ENCODE data around the gene REEP3.

REEP3 gene

GRCh38 chr10:63622097-63622496 lies 100.9 kb downstream of the REEP3 start:
- ATAC-seq (replicated peaks) (no peak), DNase-seq (no peak)
- Mint-ChIP-seq H3K4me3 (no peak overlapping the region), H3K36me3 (ENCODE audit: insufficient read depth) (peaks cover 11% of the 10 kb centered on the region), H3K9me3 (no peaks in the 10 kb centered on the region), H3K4me1 (ENCODE audit: low read depth in 2 of 2) (no peaks in the 10 kb centered on the region), H3K27me3 (no peaks in the 10 kb centered on the region), H3K27ac (no peak overlapping the region)

- H3K27me3 Mint-ChIP-seq, result no peaks in the 10 kb centered on the region
- H3K4me3 Mint-ChIP-seq, result no peak overlapping the region
- H3K36me3 Mint-ChIP-seq (ENCODE audit: insufficient read depth), result peaks cover 3% of the 10 kb centered on the region
- H3K4me1 Mint-ChIP-seq (ENCODE audit: low read depth in 2 of 2), result peaks cover 9 to 11% of the 10 kb centered on the region in 2 donors
- ATAC-seq (replicated peaks) (no peak), DNase-seq (no peak)
- no peaks in the 10 kb centered on the region for H3K9me3 Mint-ChIP-seq
- no peak overlapping the region for H3K27ac Mint-ChIP-seq
Measured at GRCh38 chr10:63624701-63625100, 103.5 kb downstream of the REEP3 start.

GRCh38 chr10:63627396-63627795 lies 106.2 kb downstream of the REEP3 start:
- Mint-ChIP-seq H3K9me3 (no peaks in the 10 kb centered on the region), H3K36me3 (ENCODE audit: insufficient read depth) (peaks cover 3% of the 10 kb centered on the region), H3K27me3 (no peaks in the 10 kb centered on the region), H3K4me1 (ENCODE audit: low read depth in 2 of 2) (peaks cover 12 to 16% of the 10 kb centered on the region in 2 donors), H3K4me3 (no peak overlapping the region), H3K27ac (no peak overlapping the region)
- DNase-seq (no peak), ATAC-seq (replicated peaks) (no peak)

- no peak overlapping the region for H3K4me3 Mint-ChIP-seq
- H3K27ac Mint-ChIP-seq, result no peak overlapping the region
- peaks cover under 1% of the 10 kb centered on the region for H3K36me3 Mint-ChIP-seq (ENCODE audit: insufficient read depth)
- H3K27me3 Mint-ChIP-seq, result no peaks in the 10 kb centered on the region
- H3K4me1 Mint-ChIP-seq (ENCODE audit: low read depth in 2 of 2), result peaks cover 12 to 16% of the 10 kb centered on the region in 2 donors
- DNase-seq (no peak), ATAC-seq (replicated peaks) (no peak)
- H3K9me3 Mint-ChIP-seq, result no peaks in the 10 kb centered on the region
Measured at GRCh38 chr10:63627881-63628296, 106.7 kb downstream of the REEP3 start.

- DNase-seq, result no peak
- ATAC-seq (replicated peaks), result no peak
- Mint-ChIP-seq H3K4me3 (peak overlapping the region; percentile 92 to 95), H3K27me3 (no peaks in the 10 kb centered on the region), H3K4me1 (ENCODE audit: low read depth in 2 of 2) (peaks cover 12 to 16% of the 10 kb centered on the region in 2 donors), H3K9me3 (no peaks in the 10 kb centered on the region), H3K36me3 (ENCODE audit: insufficient read depth) (no peaks in the 10 kb centered on the region), H3K27ac (no peak overlapping the region)
Measured at GRCh38 chr10:63628526-63629362, 107.5 kb downstream of the REEP3 start.

- Mint-ChIP-seq H3K27me3 (no peaks in the 10 kb centered on the region), H3K4me3 (peak overlapping the region; percentile 92 to 95), H3K9me3 (no peaks in the 10 kb centered on the region), H3K36me3 (ENCODE audit: insufficient read depth) (no peaks in the 10 kb centered on the region), H3K4me1 (ENCODE audit: low read depth in 2 of 2) (peaks cover 12 to 16% of the 10 kb centered on the region in 2 donors), H3K27ac (peak overlapping the region; percentile 77 to 84)
- DNase-seq (peak; percentile 68 to 72 (median 71)), ATAC-seq (replicated peaks) (peak; percentile 73)
Measured at GRCh38 chr10:63629363-63630084, 108.3 kb downstream of the REEP3 start.

GRCh38 chr10:63630085-63630930 lies 109.1 kb downstream of the REEP3 start:
- DNase-seq (peak; percentile 34 to 45 (median 42)), ATAC-seq (replicated peaks) (peak; percentile 71)
- peak overlapping the region; percentile 92 to 95 for H3K4me3 Mint-ChIP-seq
- no peaks in the 10 kb centered on the region for H3K9me3 Mint-ChIP-seq
- H3K27ac Mint-ChIP-seq, result peak overlapping the region; percentile 77 to 84
- no peaks in the 10 kb centered on the region for H3K27me3 Mint-ChIP-seq
- peaks cover 12 to 16% of the 10 kb centered on the region in 2 donors for H3K4me1 Mint-ChIP-seq (ENCODE audit: low read depth in 2 of 2)
- H3K36me3 Mint-ChIP-seq (ENCODE audit: insufficient read depth), result no peaks in the 10 kb centered on the region

- peak overlapping the region; percentile 92 to 95 for H3K4me3 Mint-ChIP-seq
- DNase-seq (no peak), ATAC-seq (replicated peaks) (no peak)
- H3K27me3 Mint-ChIP-seq, result no peaks in the 10 kb centered on the region
- peaks cover 12 to 16% of the 10 kb centered on the region in 2 donors for H3K4me1 Mint-ChIP-seq (ENCODE audit: low read depth in 2 of 2)
- H3K27ac Mint-ChIP-seq, result peak overlapping the region; percentile 25 to 41
- no peaks in the 10 kb centered on the region for H3K9me3 Mint-ChIP-seq
- H3K36me3 Mint-ChIP-seq (ENCODE audit: insufficient read depth), result no peaks in the 10 kb centered on the region
Measured at GRCh38 chr10:63630931-63631680, 109.9 kb downstream of the REEP3 start.

GRCh38 chr10:63631991-63632390 lies 110.8 kb downstream of the REEP3 start:
- peaks cover 12 to 16% of the 10 kb centered on the region in 2 donors for H3K4me1 Mint-ChIP-seq (ENCODE audit: low read depth in 2 of 2)
- H3K36me3 Mint-ChIP-seq (ENCODE audit: insufficient read depth), result no peaks in the 10 kb centered on the region
- H3K9me3 Mint-ChIP-seq, result no peaks in the 10 kb centered on the region
- no peaks in the 10 kb centered on the region for H3K27me3 Mint-ChIP-seq
- DNase-seq (no peak), ATAC-seq (replicated peaks) (no peak)
- no peak overlapping the region for H3K4me3 Mint-ChIP-seq
- no peak overlapping the region for H3K27ac Mint-ChIP-seq

GRCh38 chr10:63633677-63634487 lies 112.7 kb downstream of the REEP3 start:
- ATAC-seq (replicated peaks) (no peak), DNase-seq (no peak)
- H3K36me3 Mint-ChIP-seq (ENCODE audit: insufficient read depth), result peaks cover 2% of the 10 kb centered on the region
- H3K9me3 Mint-ChIP-seq, result no peaks in the 10 kb centered on the region
- H3K27ac Mint-ChIP-seq, result no peak overlapping the region
- H3K27me3 Mint-ChIP-seq, result no peaks in the 10 kb centered on the region
- no peak overlapping the region for H3K4me3 Mint-ChIP-seq
- H3K4me1 Mint-ChIP-seq (ENCODE audit: low read depth in 2 of 2), result peaks cover 10 to 13% of the 10 kb centered on the region in 2 donors

GRCh38 chr10:63634488-63635065 lies 113.4 kb downstream of the REEP3 start:
- H3K4me1 Mint-ChIP-seq (ENCODE audit: low read depth in 2 of 2), result peaks cover 4 to 6% of the 10 kb centered on the region in 2 donors
- H3K4me3 Mint-ChIP-seq, result no peak overlapping the region
- DNase-seq, result no peak
- H3K27ac Mint-ChIP-seq, result no peak overlapping the region
- H3K36me3 Mint-ChIP-seq (ENCODE audit: insufficient read depth), result peaks cover 2% of the 10 kb centered on the region
- no peak for ATAC-seq (replicated peaks)
- H3K9me3 Mint-ChIP-seq, result no peaks in the 10 kb centered on the region
- H3K27me3 Mint-ChIP-seq, result no peaks in the 10 kb centered on the region

- ATAC-seq (replicated peaks) (no peak), DNase-seq (no peak)
- H3K27ac Mint-ChIP-seq, result no peak overlapping the region
- no peaks in the 10 kb centered on the region for H3K27me3 Mint-ChIP-seq
- H3K9me3 Mint-ChIP-seq, result no peaks in the 10 kb centered on the region
- no peak overlapping the region for H3K4me3 Mint-ChIP-seq
- H3K36me3 Mint-ChIP-seq (ENCODE audit: insufficient read depth), result peaks cover 2% of the 10 kb centered on the region
- H3K4me1 Mint-ChIP-seq (ENCODE audit: low read depth in 2 of 2), result no peaks in the 10 kb centered on the region
Measured at GRCh38 chr10:63636812-63637211, 115.6 kb downstream of the REEP3 start.

Measured in effector memory CD8-positive, alpha-beta T cell (primary cell).